ENCODE data around the gene EGFR. TPM values are rescaled to one million over a fixed set of nuclear protein-coding genes. Genes with fewer than 3 reads are reported as not detected.
A peak's percentile ranks its signal among the peaks of the same experiment; 100 is the strongest.

Gene EGFR
- total RNA-seq, 1 donor from 2014 or later = 45.7 TPM

- peak; percentile 89 for DNase-seq
Observed at GRCh38 chr7:55127622-55128081, 108.8 kb downstream of the EGFR start.

- peak; percentile 78 for DNase-seq
Observed at GRCh38 chr7:55128693-55129394, 110.0 kb downstream of the EGFR start.

DNA sequence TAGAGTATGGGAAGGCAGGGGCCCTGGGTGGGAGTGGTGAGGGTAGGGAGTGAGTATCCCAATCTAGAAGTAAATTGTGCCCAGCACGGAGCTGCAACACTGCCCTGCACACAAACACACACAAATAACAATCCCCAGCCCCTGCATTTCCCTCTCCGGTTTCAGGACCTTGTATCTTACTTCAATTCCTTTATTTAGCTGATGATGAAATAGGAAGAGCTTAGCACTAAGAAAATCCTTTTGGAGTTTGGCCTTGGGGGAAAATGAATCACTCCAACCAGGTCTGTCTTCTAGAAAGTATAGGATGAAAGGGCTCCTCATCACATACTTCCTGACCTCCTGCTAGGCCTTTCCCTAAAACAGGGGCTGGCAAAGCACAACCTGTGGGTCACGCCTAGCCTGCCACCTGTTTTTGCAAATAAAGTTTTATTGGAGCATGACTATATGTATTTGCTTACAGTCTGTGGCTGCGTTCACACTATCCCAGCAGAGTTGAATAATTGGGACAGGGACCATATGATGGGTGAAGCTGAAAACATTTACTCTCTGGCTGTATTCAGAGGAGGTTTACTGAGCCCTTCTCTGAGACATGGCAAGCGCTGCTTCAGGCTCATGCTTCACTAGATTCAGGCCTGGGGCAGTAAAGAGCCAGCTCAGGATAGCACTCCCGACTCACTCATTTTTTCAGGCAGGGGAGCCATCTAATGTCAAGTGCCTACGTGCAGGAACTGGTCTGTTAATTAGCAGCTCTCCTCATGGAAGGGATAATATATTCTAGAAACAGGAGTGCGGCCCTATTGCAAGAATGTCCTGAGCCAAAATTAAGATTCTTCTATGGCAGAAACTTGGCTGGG is 111.0 kb downstream of the EGFR start:
- DNase-seq = peak; percentile 26

- no peak for DNase-seq
Observed at GRCh38 chr7:55130395-55131141, 111.8 kb downstream of the EGFR start.

- DNase-seq = no peak
Observed at GRCh38 chr7:55131142-55131929, 112.5 kb downstream of the EGFR start.

GRCh38 chr7:55132550-55132889 is 113.7 kb downstream of the EGFR start:
- no peak for DNase-seq

DNA sequence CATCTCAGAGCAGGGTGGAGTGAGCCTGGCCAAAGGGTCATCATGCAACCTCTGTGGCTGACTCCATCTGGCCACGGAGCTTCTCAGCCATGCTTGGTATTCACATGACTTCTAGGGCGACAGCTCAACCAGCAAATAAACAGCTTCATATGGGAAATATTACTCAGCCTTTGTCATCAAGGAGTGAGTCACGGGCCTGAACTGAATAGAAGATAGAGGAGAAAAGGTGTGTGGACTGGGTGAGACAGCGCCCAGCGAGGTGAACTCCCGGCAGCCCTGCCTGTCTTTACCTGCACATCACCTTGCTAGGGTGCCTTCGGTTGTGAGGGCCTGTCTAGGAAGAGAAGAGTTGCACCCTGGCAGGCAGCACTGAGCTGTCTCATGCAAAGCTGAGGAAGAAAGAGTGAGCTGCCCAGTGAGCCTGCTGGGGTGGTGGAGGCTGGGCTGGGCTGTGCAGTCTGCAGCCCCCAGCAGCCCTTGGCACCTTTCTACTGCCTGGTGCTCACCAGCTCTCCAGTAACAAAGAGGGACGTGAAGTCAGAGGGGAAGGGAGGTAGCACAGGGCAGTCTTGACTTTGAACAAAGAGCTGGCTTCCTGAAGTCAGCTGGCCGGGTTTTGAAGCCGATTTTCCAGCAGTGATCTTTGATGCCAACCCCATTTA is 114.2 kb downstream of the EGFR start:
- DNase-seq = no peak

GRCh38 chr7:55133630-55134358 is 115.0 kb downstream of the EGFR start:
- DNase-seq = no peak

- no peak for DNase-seq
Observed at GRCh38 chr7:55134359-55134725, 115.5 kb downstream of the EGFR start.

- DNase-seq = no peak
Observed at GRCh38 chr7:55134786-55135185, 116.0 kb downstream of the EGFR start.

- DNase-seq = no peak
Observed at GRCh38 chr7:55135462-55135861, 116.6 kb downstream of the EGFR start.

DNA sequence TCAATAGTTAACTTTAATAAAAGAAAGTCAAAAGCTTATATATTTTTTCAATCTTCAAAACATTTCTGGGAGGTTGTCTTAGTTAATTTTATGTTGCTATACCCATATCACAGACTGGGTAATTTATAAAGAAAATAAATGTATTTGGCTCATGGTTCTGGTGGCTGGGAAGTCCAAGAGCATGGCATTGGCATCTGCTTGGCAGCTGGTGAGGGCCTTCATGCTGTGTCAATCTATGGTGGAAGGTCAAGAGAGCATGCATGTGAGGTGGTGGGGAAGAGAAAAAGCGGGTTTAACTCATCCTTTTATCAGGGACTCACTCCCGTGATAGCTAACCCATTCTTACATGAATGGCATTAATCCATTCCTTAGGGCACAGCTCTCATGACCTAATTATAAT is 119.8 kb downstream of the EGFR start:
- DNase-seq = no peak

- DNase-seq = no peak
Observed at GRCh38 chr7:55140221-55140940, 121.6 kb downstream of the EGFR start.

DNA sequence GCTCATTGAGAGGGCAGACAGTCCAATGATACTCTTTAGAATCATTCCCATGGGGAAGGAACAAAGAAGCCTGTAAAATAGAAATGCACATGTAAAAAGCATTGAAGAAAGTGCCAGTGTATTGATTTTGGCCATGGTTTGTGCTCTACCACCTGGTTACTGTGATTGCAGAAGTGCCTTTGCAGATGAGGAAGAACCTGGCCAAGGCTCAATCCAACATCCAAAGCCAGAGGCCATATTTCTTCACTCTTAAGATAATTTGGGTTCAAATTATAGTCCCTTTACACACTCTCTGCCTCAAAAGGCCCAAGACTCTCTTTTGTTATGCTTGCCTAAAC is 122.1 kb downstream of the EGFR start:
- no peak for DNase-seq

GRCh38 chr7:55142919-55143600 is 124.2 kb downstream of the EGFR start:
- no peak for DNase-seq

- DNase-seq = no peak
Observed at GRCh38 chr7:55144333-55145317, 125.8 kb downstream of the EGFR start.

DNA sequence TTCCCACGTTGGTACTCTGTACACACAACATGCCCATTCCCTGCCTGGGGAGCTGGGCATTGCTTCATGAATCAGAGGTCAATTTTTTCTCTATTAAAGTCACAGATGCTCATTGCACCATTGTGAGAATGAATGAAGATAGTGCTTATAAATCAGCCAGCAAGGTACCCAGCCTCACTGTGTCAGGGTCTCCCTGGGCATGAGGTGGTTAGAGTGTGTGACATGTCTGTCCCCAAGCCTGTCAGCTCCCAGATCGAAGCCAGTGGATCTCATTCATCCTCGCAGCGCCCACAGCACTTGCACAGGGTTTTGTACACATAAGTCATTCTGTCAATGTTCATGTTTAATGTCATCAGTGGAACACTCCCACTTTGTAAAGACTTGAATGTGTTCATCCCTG is 126.8 kb downstream of the EGFR start:
- DNase-seq = no peak

- no peak for DNase-seq
Observed at GRCh38 chr7:55147101-55147500, 128.3 kb downstream of the EGFR start.
